Fibroblast of the conjunctiva (primary cell): Measurements from ENCODE around the gene ATP13A5.
A peak's percentile ranks its signal among the peaks of the same experiment; 100 is the strongest.

Experiments
- DNase-seq: peaks from one replicate; pipeline ENCODE4 v3.0.0-alpha.2; 2010; ENCODE audit warnings: low read depth

The ATP13A5 gene

DNA sequence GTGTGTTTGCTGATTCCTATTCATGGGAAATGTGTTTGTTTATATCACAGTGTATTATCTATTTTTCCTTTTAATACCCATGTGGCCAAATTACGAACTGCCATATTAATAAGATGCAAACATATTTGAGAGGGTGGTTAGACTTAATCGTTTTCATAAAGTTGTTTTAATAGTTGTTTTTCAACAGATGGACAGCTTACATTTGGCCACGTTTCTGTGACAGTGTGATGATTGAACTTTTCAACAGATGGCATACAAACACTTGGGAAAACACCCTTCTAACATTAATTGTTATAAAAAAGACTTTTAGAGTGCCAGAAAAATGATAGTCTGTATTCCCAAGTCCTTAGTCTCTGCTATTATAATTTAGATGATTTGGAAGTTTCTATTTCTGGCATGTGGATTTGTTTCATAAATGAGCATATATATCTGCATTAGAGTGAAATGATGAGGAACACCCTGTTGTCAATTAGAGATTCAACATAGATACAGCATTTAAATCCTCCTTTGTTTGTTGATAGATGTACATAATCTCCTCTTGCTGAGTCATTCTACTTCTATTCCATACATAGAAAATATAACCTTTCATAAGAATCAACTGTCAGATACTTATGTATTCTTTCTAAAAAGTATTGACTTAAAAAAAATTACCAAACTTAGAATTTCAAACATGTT, 124.4 kb downstream of the ATP13A5 start:
- DNase-seq = no peak

GRCh38 chr3:193250492-193250891, 128.1 kb downstream of the ATP13A5 start:
- DNase-seq = no peak

DNA sequence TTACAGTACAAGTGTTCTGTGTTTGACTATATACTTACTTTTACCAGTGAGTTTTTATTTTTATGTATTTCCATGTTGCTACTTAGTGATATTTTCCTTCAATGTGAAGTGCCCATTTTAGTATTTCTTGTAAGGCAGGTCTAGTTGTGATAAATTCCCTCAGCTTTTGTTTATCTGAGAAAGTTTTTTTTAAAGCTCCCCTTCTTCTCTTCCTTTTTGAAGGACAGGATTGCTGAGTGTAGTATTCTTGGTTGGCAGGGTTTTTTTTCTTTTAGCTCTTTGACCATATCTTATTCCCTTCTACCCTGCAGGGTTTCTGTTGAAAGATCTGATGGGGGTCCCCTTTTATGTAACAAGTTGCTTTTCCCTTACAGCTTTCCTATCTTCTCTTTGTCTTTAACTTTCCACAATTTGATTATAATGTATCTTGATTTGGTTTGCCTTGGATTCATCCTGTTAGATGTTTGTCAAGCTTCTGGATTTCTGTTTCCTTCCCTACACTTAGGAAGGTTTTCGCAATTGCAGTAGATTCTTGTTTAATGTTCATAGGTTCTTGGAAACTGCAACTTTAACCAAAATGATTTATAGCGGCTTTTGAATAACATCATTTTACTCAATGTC, 129.6 kb downstream of the ATP13A5 start:
- DNase-seq = no peak

DNA sequence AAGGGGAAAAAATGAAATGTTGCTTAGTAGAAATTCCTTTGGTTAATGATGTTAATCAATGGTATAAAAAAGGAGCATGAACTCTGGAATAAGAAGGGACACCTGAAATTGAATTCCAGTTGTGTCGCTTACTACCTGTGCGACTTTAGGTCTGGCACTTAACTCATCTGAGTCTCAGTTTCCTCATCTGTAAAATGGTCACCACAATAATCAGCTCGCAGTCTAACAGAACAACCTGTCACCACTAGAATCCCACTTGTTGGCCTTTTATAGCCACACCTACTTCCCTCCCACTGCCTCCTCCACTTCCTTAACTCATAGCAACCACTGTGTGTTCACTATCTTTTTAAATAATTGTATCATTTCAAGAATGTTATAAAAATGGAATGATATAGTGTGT, 135.0 kb downstream of the ATP13A5 start:
- DNase-seq = no peak

GRCh38 chr3:193241716-193242115, 136.8 kb downstream of the ATP13A5 start:
- DNase-seq = no peak

DNA sequence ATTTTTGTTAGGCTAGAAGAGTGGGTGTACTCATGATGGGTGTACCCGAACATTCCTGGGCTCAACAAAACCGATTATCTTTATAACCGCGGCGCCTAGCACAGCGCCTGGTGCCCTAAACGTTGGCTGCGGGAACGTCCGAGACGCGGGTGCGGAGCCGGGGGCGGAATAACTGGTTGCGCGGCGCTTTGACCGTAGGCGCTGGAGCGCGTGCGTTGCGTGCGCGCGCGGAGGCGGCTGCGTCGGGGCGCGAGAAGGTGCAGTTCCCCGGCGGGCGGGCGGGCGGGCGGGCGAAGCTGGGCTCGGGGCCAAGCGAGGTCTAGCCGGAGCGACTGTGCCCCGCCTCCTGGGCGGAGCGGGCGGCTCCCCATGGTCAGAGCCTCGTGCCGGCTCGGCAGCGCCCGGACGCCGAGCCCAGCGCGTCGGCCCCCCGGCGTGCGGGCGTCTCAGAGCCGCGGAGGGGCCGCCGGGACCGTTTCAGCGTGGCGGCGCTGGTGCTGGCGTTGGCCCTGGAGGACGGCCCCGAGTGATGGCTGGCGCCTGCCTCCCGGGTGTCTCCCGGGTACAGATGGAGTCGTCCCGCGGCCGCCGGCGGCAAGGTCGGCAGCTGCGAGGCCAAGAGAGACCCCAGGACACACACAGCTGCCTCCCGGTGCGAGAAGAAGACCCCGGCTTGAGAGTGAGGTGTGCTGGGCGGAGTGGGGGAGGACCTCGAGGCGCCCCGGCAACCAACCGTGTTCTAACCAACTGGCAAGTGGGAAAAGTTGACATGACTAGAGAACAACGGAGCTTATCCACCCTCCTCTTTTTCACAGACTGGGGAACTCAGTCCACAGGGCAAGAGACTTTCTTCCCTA, 137.5 kb downstream of the ATP13A5 start, which contains the start of gene PLAAT1:
PLAAT1 (plus strand) TSS at position 373 of the 857 bp plus-strand sequence. CDS start 14,429 bp downstream, outside the sequence.
- peak; percentile 22 for DNase-seq

GRCh38 chr3:193240436-193240849, 138.1 kb downstream of the ATP13A5 start:
- no peak for DNase-seq

DNA sequence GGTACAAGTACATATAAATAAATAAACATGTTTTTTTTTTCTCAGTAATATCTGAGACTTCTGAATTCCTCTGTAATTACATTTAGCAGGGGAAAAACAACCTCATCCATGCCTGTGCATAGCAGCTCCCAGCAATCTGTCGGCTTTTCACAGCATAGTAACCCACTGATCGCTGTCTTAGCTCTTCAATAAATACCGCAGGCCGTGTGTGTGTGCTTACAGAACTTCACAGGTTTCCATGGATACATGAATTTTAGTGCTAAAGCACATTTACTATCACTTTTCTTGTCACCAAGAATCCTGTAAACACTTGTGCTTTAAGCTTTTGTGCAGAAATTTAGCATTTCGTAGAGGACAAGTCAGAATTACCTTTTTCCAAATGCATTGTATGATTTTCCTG, 141.5 kb downstream of the ATP13A5 start:
- no peak for DNase-seq

DNA sequence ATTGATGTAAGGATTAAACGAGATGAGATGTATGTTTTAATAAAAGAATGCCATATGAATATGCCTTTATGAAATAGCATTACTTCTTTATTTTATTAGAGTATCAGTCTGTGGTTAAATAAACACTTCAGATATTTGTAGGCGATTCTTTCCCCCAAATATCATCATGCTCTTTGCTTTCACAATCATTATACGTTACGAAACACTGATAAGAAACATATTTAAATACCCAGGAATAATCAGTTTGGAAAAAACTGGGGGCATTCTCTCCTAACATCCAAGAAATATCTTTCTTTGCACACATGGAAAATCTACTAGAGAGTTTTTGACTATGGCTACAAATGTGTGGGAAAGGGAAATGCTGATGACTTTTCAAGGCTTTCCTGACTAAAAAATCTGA, 142.0 kb downstream of the ATP13A5 start:
- no peak for DNase-seq

- DNase-seq = no peak
Observed at GRCh38 chr3:193231201-193231600, 147.4 kb downstream of the ATP13A5 start.

DNA sequence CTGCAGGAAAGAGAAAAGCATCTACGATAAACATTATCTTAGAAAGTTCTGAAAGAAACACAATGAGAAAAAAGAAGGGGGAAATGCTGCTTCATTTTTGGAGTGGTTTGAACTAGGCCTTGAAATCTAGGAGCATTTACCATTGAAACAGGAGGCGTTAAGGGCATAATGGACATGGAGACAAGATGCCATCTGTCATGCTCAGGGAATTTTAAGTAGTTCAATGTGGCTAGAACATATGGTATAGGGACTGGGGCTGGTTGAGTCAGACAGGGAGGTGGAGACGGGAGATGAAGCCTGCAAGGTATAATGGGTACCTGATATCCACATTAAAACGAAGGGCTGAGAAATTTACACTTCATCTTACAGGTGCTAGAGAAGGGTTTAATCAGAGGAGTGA, 147.9 kb downstream of the ATP13A5 start:
- no peak for DNase-seq

DNA sequence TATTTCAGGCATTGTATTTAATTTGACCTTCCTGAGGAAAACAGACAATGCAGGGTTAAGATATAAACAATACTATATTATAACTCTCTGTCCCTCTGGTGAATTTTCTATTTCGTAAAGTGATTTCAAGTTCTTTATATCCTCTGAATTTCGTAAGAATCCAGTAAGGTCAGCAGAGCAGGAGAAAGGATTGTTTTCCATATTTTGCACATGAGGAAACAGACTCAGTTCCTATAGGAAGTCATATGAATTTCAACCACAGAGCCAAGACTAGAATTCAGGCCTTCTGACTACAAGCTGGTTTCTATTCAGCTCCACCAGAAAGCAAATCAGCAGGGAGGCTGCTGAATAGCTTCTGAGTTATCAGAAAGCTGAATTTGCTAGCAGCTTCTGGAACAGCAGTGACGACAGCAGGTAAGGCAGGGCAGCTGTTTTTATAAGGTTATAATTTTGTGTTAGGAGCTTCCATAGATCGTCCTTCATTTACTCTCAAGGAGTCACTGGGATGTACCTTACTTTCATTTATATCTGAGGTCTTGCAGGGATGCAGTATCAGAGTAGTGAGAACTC, 148.6 kb downstream of the ATP13A5 start:
- no peak for DNase-seq

DNA sequence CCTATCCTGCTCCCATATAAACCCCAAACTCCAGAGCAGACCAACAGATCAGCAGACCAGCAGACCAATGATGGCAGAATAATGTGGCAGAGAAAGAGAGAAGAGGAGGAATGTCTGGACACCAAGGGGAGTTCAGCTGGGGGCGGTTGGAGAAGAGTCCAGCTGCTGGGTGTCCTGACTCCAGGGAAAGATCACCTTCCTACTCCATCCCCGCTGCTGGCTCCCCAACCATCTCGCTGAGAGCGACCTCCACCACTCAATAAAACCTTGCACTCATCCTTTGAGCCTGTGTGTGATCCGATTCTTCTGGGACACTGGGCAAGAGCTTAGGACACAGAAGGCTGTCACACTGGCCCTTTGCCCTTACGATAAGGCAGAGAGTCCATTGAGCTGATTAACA, 150.3 kb downstream of the ATP13A5 start:
- DNase-seq = no peak

DNA sequence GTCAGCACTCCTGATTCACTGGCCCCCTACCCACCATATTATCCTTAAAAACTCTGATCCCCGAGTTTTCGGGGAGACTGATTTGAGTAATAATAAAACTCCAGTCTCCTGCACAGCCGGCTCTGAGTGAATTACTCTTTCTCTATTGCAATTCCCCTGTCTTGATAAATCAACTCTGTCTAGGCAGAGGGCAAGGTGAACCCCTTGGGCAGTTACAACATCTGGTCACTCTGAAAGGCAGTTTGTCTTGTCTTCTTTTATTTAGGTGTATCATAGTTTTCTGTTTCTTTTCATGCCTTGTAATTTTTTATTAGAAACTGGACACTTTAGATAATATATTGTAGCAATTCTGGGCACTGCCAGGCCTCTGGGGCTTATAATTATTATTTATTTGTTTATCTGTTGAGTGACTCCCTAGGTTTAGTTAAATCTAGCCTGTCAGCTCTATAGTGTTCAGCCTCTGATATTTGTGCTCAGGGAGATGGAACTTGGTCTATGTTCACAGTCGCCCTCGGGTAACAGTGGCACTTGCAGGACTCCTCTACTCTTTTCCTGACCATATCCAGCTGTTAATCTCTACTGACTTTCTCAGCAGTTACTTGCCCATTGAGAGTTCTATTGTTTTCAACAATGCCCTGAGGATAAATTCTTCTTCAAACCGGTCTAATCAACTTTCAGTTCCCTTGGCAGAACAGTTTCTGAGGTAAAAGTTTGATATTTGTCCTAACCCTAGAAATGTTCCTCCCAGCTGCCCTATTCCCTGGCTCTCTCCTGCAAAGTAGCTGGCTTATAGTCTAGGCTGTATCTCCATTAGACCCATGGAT, 153.0 kb downstream of the ATP13A5 start:
- DNase-seq = no peak
